A549 (cell line): ENCODE results near the gene SLIT1. TPM values are rescaled to one million over a fixed set of nuclear protein-coding genes. Genes with fewer than 3 reads are reported as not detected.

Source experiments
- ATAC-seq, 2 experiments: fragments of 200-7000 bp in 1 of 2; fragments of >200 bp in 1 of 2; cut with Nextera tagmentation in 1 of 2; cut with Tn5 transposase in 1 of 2; 3 replicates each; pipeline versions ENCODE4 v1.8.0 to v1.9.1; 2018 to 2020; ENCODE audit warnings: mild to moderate bottlenecking in 1 of 2, moderate library complexity in 1 of 2
- CTCF ChIA-PET: fragments of 300-600 bp; sonication (Branson Sonifier 250); formaldehyde crosslinking; extraction: SDS; loops from one replicate; lab custom pipeline; 2021; ENCODE audit warnings: antibody characterized with exemption, inconsistent platforms; lab: Yijun Ruan, JAX
- POLR2A ChIA-PET: fragments of 350-600 bp; formaldehyde crosslinking; extraction: SDS; loops from one replicate; lab custom pipeline; 2021; ENCODE audit warnings: antibody characterized with exemption, inconsistent platforms; lab: Yijun Ruan, JAX
- DNase-seq, 2 experiments: peaks; one replicate each; pipeline versions ENCODE4 v3.0.0 to v3.0.0-alpha.2; 2011 to 2016; ENCODE audit warnings: low read depth in 1 of 2, low spot score in 1 of 2
- FAIRE-seq: peaks from 2 replicates; lab custom pipeline; 2011; peaks lifted over from hg19 to GRCh38; lab: Jason Lieb, UNC
- H3K27ac ChIP-seq, 2 experiments: fragments of >200 bp; sonication (Bioruptor Twin); formaldehyde crosslinking; 3 replicates each; pipeline ENCODE4 v1.5.1; 2016 to 2017
- H3K4me1 ChIP-seq: fragments of >200 bp; sonication (Bioruptor Twin); formaldehyde crosslinking; 3 replicates; pipeline ENCODE4 v1.6.1; 2016
- H3K4me2 ChIP-seq: fragments of >200 bp; sonication (Bioruptor Twin); formaldehyde crosslinking; 3 replicates; pipeline ENCODE4 v1.6.1; 2016
- H3K4me3 ChIP-seq: fragments of >200 bp; sonication (Bioruptor Twin); formaldehyde crosslinking; 3 replicates; pipeline ENCODE4 v1.5.1; 2016
- H3K9me3 ChIP-seq: fragments of >200 bp; sonication (Bioruptor Twin); formaldehyde crosslinking; 3 replicates; pipeline ENCODE4 v1.6.1; 2016
- ATOH8 ChIP-seq: fragments of 250-450 bp; sonication (Bioruptor Pico); IDR thresholded peaks from 2 replicates; pipeline ENCODE4 v1.5.0; 2020; ENCODE audit warnings: low read depth, mild to moderate bottlenecking, moderate library complexity
- CBX2 ChIP-seq: fragments of 200-600 bp; sonication (generic); IDR thresholded peaks from 2 replicates; pipeline ENCODE4 v1.6.1; 2016; ENCODE audit warnings: low read depth, mild to moderate bottlenecking, borderline replicate concordance
- CBX8 ChIP-seq: fragments of 200-600 bp; sonication (generic); IDR thresholded peaks from 2 replicates; pipeline ENCODE4 v1.6.1; 2016
- EHF ChIP-seq: fragments of 250-450 bp; sonication (Bioruptor Pico); IDR thresholded peaks from 2 replicates; pipeline ENCODE4 v1.5.0; 2020; ENCODE audit warnings: mild to moderate bottlenecking
- EHMT2 ChIP-seq: fragments of 200-600 bp; sonication (generic); IDR thresholded peaks from 2 replicates; pipeline ENCODE4 v1.6.1; 2016; ENCODE audit warnings: antibody characterized with exemption, low read depth, mild to moderate bottlenecking, moderate library complexity
- FOXS1 ChIP-seq: fragments of 250-450 bp; sonication (Bioruptor Pico); IDR thresholded peaks from 2 replicates; pipeline ENCODE4 v1.5.0; 2020; ENCODE audit warnings: mild to moderate bottlenecking, moderate library complexity
- HEYL ChIP-seq: fragments of 250-450 bp; sonication (Bioruptor Pico); IDR thresholded peaks from 2 replicates; pipeline ENCODE4 v1.8.0; 2021; ENCODE audit warnings: mild to moderate bottlenecking, moderate library complexity
- HOXA7 ChIP-seq: fragments of 250-450 bp; sonication (Bioruptor Pico); IDR thresholded peaks from 2 replicates; pipeline ENCODE4 v1.5.0; 2020; ENCODE audit warnings: mild to moderate bottlenecking, moderate library complexity
- HOXB13 ChIP-seq: fragments of 250-450 bp; sonication (Bioruptor Pico); IDR thresholded peaks from 2 replicates; pipeline ENCODE4 v1.5.0; 2020; ENCODE audit warnings: low read depth, mild to moderate bottlenecking, moderate library complexity
- HOXB5 ChIP-seq: fragments of 250-450 bp; sonication (Bioruptor Pico); IDR thresholded peaks from 2 replicates; pipeline ENCODE4 v1.5.0; 2020; ENCODE audit warnings: mild to moderate bottlenecking, moderate library complexity
- JUN ChIP-seq, 2 experiments: fragments of >200 bp; sonication (Bioruptor Twin); formaldehyde crosslinking; IDR thresholded peaks; 2 replicates in 1 of 2; 3 replicates in 1 of 2; pipeline ENCODE4 v1.6.1; 2016 to 2017
- KDM5A ChIP-seq: fragments of 200-600 bp; sonication (generic); IDR thresholded peaks from 2 replicates; pipeline ENCODE4 v1.6.1; 2016; ENCODE audit warnings: antibody characterized with exemption, mild to moderate bottlenecking
- MAZ ChIP-seq: fragments of 150-350 bp; IDR thresholded peaks from 2 replicates; pipeline ENCODE4 v1.6.1; 2014; ENCODE audit warnings: antibody characterized with exemption, low read depth, low read length, borderline replicate concordance
- NPAS2 ChIP-seq: fragments of 250-450 bp; sonication (Bioruptor Pico); IDR thresholded peaks from 2 replicates; pipeline ENCODE4 v1.8.0; 2022; ENCODE audit warnings: mild to moderate bottlenecking, moderate library complexity, borderline replicate concordance
- NR3C1 ChIP-seq: fragments of >200 bp; sonication (Bioruptor Twin); formaldehyde crosslinking; IDR thresholded peaks from 3 replicates; pipeline ENCODE4 v1.6.1; 2017
- POLR2A ChIP-seq: IDR thresholded peaks from 2 replicates; pipeline ENCODE4 v1.6.1; 2012; ENCODE audit warnings: mild to moderate bottlenecking, low read length
- POLR2AphosphoS2 ChIP-seq: conservative IDR thresholded peaks from 2 replicates; pipeline ENCODE4 v1.6.1; 2012; ENCODE audit warnings: low read length, improper control_type of control experiment, inconsistent platforms
- RAD21 ChIP-seq, 2 experiments: fragments of >200 bp in 1 of 2; sonication (Bioruptor Twin) in 1 of 2; formaldehyde crosslinking in 1 of 2; IDR thresholded peaks in 1 of 2; conservative IDR thresholded peaks in 1 of 2; 2 replicates in 1 of 2; 3 replicates in 1 of 2; pipeline ENCODE4 v1.6.1; 2012 to 2018; ENCODE audit warnings: inconsistent platforms in 1 of 2
- RFX5 ChIP-seq: fragments of 450-650 bp; IDR thresholded peaks from 2 replicates; pipeline ENCODE4 v1.7.1; 2014; ENCODE audit warnings: antibody characterized with exemption, mild to moderate bottlenecking, moderate library complexity
- RNF2 ChIP-seq: fragments of 200-600 bp; sonication (generic); IDR thresholded peaks from 2 replicates; pipeline ENCODE4 v1.6.1; 2016; ENCODE audit warnings: low read depth, mild to moderate bottlenecking, antibody characterized with exemption, moderate library complexity, borderline replicate concordance
- SMC3 ChIP-seq: fragments of >200 bp; sonication (Bioruptor Twin); formaldehyde crosslinking; IDR thresholded peaks from 3 replicates; pipeline ENCODE4 v1.6.1; 2018; ENCODE audit warnings: inconsistent platforms
- TP53 ChIP-seq: fragments of 250-450 bp; sonication (Bioruptor Pico); IDR thresholded peaks from 2 replicates; pipeline ENCODE4 v1.5.0; 2021; ENCODE audit warnings: mild to moderate bottlenecking, moderate library complexity
- ZC3H11A ChIP-seq: fragments of 450-650 bp; IDR thresholded peaks from 2 replicates; pipeline ENCODE4 v1.6.1; 2014; ENCODE audit warnings: antibody characterized with exemption, mild to moderate bottlenecking
- ZFP36 ChIP-seq: fragments of 450-650 bp; IDR thresholded peaks from 2 replicates; pipeline ENCODE4 v1.6.1; 2014; ENCODE audit warnings: borderline replicate concordance; ENCODE audit not compliant: partially characterized antibody
- ZNF302 ChIP-seq: fragments of 250-450 bp; sonication (Bioruptor Pico); IDR thresholded peaks from 2 replicates; pipeline ENCODE4 v1.9.0; 2021; ENCODE audit warnings: inconsistent platforms, mild to moderate bottlenecking, moderate library complexity
- ZSCAN20 ChIP-seq: fragments of 250-450 bp; sonication (Bioruptor Pico); IDR thresholded peaks from 2 replicates; pipeline ENCODE4 v1.8.0; 2022; ENCODE audit warnings: mild to moderate bottlenecking, moderate library complexity
- WGBS: methylation state at CpG from one replicate; pipeline ENCODE4 v1.1.6; 2017; ENCODE audit errors: missing lambda C conversion rate; 5-methylcytosine and 5-hydroxymethylcytosine counted together
- polyA plus RNA-seq, 4 experiments: library from polyadenylated mRNA; depleted of rRNA in 3 of 4; stranded (reverse); fragments of >200 nt; fragmentation: RNase III in 1 of 4; extraction: RNeasy Plus Mini Kit Qiagen cat#74134 plus additional on column Dnase treatment in 1 of 4; gene quantifications; 2 replicates in 3 of 4; 3 replicates in 1 of 4; pipeline ENCODE4 v1.2.3, GENCODE V29; 2011 to 2017
- TF ChIP-seq, protein P1 (sequence below): fragments of 250-450 bp; sonication (Bioruptor Pico); IDR thresholded peaks from 2 replicates; pipeline ENCODE4 v1.5.0; 2021; ENCODE audit warnings: mild to moderate bottlenecking, moderate library complexity, borderline replicate concordance
- TF ChIP-seq, protein P2 (sequence below): fragments of >200 bp; sonication (Bioruptor Twin); formaldehyde crosslinking; IDR thresholded peaks from 2 replicates; pipeline ENCODE4 v1.6.1; 2016
- TF ChIP-seq, protein P3 (sequence below): IDR thresholded peaks from 2 replicates; pipeline ENCODE4 v1.6.1; 2012

Gene SLIT1
- polyA plus RNA-seq, 2 of the 4 experiments (the other 2 are of a cell fraction): 0.05 to 0.09 TPM

- ChIA-PET CTCF (no interaction called here), POLR2A (no interaction called here)
- TF ChIP-seq RFX5: no peak
- no peak for TF ChIP-seq RNF2
- no peak for TF ChIP-seq JUN (IDR thresholded peaks at IDR 0.05)
- DNase-seq (no peak), FAIRE-seq (no peak), ATAC-seq (no peak)
- no peaks in the 10 kb centered on the region for H3K4me1 ChIP-seq
- no peaks in the 10 kb centered on the region for H3K9me3 ChIP-seq
- no peak overlapping the region for H3K4me2 ChIP-seq
- WGBS: 89% methylated on average over 2 of the region's 2 CpGs
- no peak overlapping the region for H3K4me3 ChIP-seq
- no peak overlapping the region for H3K27ac ChIP-seq
These were observed 17.1 kb downstream of the SLIT1 start for GRCh38 chr10:97168645-97169044.

DNA sequence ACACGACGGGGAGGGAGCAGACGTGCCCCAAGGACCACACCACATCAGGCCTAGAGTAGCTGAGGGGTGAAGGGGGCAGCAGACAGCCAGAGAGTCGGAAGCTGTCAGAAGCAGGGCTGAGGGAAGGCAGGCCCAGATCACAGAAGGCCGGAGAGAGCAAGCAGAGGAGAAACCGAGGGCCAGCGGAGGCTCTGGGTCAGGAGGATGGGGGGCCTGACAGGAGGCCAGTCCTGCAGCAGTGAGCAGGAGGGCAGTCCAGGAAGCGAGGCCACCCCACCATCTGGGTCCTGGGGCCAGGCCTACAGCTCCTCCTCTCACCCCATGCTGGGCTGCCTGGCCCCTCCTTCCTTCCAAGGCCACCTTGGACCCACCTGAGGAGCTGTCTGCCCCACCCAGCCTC is 20.3 kb downstream of the SLIT1 start:
- ChIA-PET POLR2A (no interaction called here), CTCF (interaction anchor here (1.0 to 1.4 kb wide), 3 partner anchors 10 to 45 kb away, joined by 3 to 4 read pairs (median 4); no protein-coding TSS in a partner anchor)
- H3K27ac ChIP-seq: no peak overlapping the region
- H3K4me2 ChIP-seq: no peak overlapping the region
- TF ChIP-seq RNF2 (no peak), POLR2A (no peak), SMC3 (no peak), CBX2 (no peak), ZFP36 (no peak), ZC3H11A (no peak), HOXB5 (CRISPR knock-in tag) (no peak), MAZ (no peak), HOXA7 (CRISPR knock-in tag) (no peak), HEYL (no peak), NR3C1 (no peak), KDM5A (no peak), POLR2AphosphoS2 (no peak), ZSCAN20 (CRISPR knock-in tag) (no peak), HOXB13 (no peak)
- TF ChIP-seq, protein P1, sequence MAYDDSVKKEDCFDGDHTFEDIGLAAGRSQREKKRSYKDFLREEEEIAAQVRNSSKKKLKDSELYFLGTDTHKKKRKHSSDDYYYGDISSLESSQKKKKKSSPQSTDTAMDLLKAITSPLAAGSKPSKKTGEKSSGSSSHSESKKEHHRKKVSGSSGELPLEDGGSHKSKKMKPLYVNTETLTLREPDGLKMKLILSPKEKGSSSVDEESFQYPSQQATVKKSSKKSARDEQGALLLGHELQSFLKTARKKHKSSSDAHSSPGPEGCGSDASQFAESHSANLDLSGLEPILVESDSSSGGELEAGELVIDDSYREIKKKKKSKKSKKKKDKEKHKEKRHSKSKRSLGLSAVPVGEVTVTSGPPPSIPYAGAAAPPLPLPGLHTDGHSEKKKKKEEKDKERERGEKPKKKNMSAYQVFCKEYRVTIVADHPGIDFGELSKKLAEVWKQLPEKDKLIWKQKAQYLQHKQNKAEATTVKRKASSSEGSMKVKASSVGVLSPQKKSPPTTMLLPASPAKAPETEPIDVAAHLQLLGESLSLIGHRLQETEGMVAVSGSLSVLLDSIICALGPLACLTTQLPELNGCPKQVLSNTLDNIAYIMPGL: no peak
- TF ChIP-seq, protein P2, sequence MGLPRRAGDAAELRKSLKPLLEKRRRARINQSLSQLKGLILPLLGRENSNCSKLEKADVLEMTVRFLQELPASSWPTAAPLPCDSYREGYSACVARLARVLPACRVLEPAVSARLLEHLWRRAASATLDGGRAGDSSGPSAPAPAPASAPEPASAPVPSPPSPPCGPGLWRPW: no peak
- FAIRE-seq (no peak), ATAC-seq (no peak), DNase-seq (no peak)
- H3K4me1 ChIP-seq: no peaks in the 10 kb centered on the region
- no peaks in the 10 kb centered on the region for H3K9me3 ChIP-seq
- H3K4me3 ChIP-seq: no peak overlapping the region
- 73% methylated on average over 8 of the region's 8 CpGs for WGBS

- H3K4me3 ChIP-seq: no peak overlapping the region
- WGBS: 71% methylated on average over 17 of the region's 17 CpGs
- ChIA-PET CTCF (interaction anchor here (1.1 to 1.3 kb wide), 2 partner anchors 33 to 46 kb away, joined by 3 read pairs; no protein-coding TSS in a partner anchor), POLR2A (no interaction called here)
- DNase-seq (no peak), ATAC-seq (no peak; a peak in 1 of 6 replicates), FAIRE-seq (no peak)
- H3K9me3 ChIP-seq: no peaks in the 10 kb centered on the region
- H3K4me2 ChIP-seq: no peak overlapping the region
- H3K27ac ChIP-seq: no peak overlapping the region
- no peaks in the 10 kb centered on the region for H3K4me1 ChIP-seq
- TF ChIP-seq EHMT2 (no peak), HOXB13 (no peak), TP53 (CRISPR knock-in tag) (no peak), NPAS2 (CRISPR knock-in tag) (no peak), RAD21 (conservative IDR thresholded peaks at IDR 0.05 in 1 of 2, IDR thresholded peaks at IDR 0.05 in 1 of 2) (no peak), ZNF302 (CRISPR knock-in tag) (no peak), NR3C1 (no peak), EHF (CRISPR knock-in tag) (no peak), FOXS1 (CRISPR knock-in tag) (no peak), CBX8 (no peak), SMC3 (no peak), RNF2 (no peak), ATOH8 (CRISPR knock-in tag) (no peak)
- TF ChIP-seq, protein P1: no peak
- TF ChIP-seq, protein P3, sequence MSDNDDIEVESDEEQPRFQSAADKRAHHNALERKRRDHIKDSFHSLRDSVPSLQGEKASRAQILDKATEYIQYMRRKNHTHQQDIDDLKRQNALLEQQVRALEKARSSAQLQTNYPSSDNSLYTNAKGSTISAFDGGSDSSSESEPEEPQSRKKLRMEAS: no peak
- TF ChIP-seq, protein P2: no peak
These were observed 21.8 kb downstream of the SLIT1 start for GRCh38 chr10:97163781-97164501.
